ENCODE measurements around the gene PPP1R12C. TPM values are rescaled to one million over a fixed set of nuclear protein-coding genes. Genes with fewer than 3 reads are reported as not detected.
A peak's percentile ranks its signal among the peaks of the same experiment; 100 is the strongest.

Gene PPP1R12C
- total RNA-seq, 1 donor from 2014 or later = 68.7 TPM

DNA sequence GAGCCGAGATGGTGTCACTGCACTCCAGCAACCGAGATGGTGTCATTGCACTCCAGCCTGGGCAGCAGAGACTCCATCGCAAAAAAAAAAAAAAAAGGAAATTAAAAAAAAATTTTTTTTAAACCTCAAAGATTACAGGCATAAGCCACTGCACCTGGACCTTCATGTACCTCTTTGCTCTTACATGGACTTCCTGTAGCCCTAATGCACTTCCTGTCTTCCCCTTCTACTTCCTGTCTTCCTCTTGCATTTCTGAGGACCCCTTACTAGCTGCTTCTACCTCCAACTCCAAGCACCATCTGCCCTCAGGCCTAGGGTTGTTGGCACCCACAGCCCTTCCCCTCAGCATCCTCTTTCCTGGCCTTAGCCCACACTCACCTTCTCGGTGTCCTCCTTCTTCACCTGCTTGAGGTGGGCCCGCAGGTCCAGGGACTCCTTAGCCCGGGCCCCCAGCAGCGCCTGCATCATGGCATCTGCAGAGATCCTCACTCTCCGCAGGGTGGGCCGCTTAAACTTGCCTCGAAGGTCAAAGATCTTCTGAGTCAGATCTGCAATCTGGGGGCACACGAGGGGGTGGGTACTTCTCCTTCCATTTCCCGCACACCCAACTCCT lies 36.3 kb upstream of the PPP1R12C start:
- TF ChIP-seq, protein P1, sequence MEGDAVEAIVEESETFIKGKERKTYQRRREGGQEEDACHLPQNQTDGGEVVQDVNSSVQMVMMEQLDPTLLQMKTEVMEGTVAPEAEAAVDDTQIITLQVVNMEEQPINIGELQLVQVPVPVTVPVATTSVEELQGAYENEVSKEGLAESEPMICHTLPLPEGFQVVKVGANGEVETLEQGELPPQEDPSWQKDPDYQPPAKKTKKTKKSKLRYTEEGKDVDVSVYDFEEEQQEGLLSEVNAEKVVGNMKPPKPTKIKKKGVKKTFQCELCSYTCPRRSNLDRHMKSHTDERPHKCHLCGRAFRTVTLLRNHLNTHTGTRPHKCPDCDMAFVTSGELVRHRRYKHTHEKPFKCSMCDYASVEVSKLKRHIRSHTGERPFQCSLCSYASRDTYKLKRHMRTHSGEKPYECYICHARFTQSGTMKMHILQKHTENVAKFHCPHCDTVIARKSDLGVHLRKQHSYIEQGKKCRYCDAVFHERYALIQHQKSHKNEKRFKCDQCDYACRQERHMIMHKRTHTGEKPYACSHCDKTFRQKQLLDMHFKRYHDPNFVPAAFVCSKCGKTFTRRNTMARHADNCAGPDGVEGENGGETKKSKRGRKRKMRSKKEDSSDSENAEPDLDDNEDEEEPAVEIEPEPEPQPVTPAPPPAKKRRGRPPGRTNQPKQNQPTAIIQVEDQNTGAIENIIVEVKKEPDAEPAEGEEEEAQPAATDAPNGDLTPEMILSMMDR (conservative IDR thresholded peaks at IDR 0.05; ENCODE audit: low read depth, low read length) = no peak
- H3K4me3 ChIP-seq (ENCODE audit: low read depth, low read length) = no peak overlapping the region
- DNase-seq (ENCODE audit: low read depth) = no peak

DNA sequence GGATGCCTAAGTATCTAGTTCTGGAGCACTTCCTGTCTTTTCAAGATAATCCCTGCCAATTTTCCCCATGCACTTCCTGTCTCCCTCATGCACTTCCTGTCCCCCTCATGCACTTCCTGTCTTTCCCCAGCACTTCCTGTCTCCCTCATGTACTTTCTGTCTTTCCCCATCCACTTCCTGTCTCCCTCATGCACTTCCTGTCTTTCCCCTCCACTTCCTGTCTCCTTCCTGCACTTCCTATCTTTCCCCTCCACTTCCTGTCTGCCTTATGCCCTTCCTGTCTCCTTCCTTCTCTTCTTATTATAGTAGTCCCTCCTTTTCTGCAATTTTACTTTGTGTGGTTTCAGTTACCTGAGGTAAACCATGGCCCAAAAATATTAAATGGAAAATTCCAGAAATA lies 34.6 kb upstream of the PPP1R12C start:
- TF ChIP-seq, protein P1 (conservative IDR thresholded peaks at IDR 0.05; ENCODE audit: low read depth, low read length) = no peak
- H3K4me3 ChIP-seq (ENCODE audit: low read depth, low read length) = no peak overlapping the region
- no peak for DNase-seq (ENCODE audit: low read depth)

DNA sequence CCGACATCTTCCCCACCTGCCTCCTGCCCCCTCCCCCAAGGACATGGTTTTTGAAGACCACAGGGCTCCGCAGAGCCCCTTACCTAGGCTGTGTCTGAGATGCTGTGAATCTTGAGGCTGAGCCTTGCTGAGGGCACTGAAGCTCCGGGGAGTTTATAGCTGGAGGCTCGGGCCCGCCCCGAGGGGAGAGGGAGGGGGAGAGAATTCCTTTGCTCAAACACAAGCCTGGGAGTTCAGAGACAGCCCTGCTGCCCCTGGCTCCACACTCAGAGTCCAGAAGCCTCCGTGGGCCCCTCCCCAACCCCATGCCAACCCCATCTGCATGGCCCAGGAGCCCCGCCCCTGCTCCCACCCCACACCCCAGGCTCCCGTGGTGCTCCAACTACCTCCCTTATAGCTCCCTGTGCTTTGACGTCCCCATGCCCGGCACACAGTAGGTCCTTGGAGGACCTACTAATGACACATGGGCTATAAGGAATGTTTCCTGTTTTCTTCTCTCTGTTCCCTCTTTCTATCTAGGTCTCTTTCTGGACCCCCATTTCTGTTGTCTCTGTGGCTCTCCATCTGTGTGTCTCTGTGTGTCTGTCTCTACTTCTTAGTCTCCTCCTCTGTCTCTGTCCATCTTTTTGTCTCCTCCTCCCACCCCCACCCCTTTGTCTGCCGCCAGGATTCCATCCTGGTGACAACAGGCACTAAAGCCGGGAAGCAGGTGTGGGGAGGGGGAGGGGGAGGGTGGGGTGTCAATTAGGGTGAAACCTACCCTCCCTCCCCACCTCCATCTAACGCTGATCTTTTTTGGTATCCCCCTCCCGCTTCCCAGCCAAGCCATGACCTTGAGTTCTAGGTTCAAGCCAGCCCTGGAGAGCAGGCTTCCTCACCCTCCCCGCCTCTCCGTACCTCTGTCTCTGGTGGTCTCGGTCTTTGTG lies 31.9 kb upstream of the PPP1R12C start, which contains the start of gene TNNT1:
Gene TNNT1 (minus strand): TSS at position 129 of the 926 bp plus-strand sequence. CDS start 2,049 bp downstream, outside the sequence.
- TF ChIP-seq, protein P1 (conservative IDR thresholded peaks at IDR 0.05; ENCODE audit: low read depth, low read length) = no peak
- no peak within 1 kb of the TSS for H3K4me3 ChIP-seq (ENCODE audit: low read depth, low read length)
- DNase-seq (ENCODE audit: low read depth) = no peak

DNA sequence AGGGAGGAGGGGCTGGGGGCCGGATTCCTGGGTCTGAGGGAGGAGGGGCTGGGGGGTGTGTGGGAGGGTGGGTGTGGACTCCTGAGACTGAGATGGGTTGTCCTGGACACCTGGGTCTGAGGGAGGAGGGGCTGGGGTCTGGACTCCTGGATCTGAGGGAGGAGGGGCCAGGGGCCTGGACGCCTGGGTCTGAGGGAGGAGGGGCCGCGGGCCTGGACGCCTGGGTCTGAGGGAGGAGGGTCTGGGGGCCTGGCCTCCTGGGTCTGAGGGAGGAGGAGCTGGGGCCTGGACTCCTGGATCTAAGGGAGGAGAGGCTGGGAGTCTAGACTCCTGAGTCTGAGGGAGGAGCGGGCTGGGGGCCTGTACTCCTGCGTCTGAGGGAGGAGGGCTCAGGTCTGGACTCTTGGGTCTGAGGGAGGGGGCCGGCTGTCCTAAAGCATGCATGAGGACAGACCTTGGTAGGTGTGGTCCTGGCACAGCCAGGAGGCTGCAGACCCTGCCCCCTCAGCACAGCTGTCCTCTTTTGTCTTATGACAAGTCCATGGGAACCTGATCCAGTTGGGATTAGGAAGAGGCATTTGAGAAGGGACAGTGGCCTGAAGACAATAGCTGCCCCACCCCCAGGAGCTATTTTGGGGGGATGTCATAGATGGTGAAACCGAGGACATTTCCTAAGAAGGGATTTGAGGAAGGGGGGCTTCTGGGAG lies 30.3 kb upstream of the PPP1R12C start:
- DNase-seq (ENCODE audit: low read depth) = no peak
- TF ChIP-seq, protein P1 (conservative IDR thresholded peaks at IDR 0.05; ENCODE audit: low read depth, low read length) = no peak
- no peak overlapping the region for H3K4me3 ChIP-seq (ENCODE audit: low read depth, low read length)

DNA sequence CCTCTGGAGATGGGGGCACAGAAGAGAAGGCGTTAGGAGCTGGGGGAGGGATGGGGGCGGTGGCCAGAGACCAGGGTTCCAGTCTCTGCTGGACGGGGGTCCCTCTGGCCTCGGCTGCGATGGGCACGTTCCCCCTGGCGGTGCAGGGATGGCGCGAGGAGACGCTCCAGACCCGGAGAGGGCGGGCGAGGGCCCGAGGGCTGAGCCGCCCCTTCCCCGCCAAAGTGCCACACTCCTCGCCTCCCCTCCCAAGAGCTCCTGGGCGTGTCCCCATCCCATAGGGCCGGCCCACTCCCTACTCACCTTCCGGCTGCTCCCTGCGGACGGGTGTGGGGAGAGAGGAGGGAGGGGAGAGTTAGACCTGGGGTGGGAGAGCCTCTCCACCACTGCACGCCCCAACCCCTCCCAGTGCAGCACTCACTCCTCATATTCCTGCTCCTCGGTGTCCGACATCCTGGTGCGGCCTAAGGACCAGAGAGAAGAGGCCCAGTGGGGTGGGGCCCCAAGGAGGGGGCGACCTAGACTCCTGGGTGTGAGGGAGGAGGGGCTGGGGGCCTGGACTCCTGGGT lies 29.4 kb upstream of the PPP1R12C start:
- TF ChIP-seq, protein P1 (conservative IDR thresholded peaks at IDR 0.05; ENCODE audit: low read depth, low read length) = no peak
- DNase-seq (ENCODE audit: low read depth) = no peak
- H3K4me3 ChIP-seq (ENCODE audit: low read depth, low read length) = no peak overlapping the region

DNA sequence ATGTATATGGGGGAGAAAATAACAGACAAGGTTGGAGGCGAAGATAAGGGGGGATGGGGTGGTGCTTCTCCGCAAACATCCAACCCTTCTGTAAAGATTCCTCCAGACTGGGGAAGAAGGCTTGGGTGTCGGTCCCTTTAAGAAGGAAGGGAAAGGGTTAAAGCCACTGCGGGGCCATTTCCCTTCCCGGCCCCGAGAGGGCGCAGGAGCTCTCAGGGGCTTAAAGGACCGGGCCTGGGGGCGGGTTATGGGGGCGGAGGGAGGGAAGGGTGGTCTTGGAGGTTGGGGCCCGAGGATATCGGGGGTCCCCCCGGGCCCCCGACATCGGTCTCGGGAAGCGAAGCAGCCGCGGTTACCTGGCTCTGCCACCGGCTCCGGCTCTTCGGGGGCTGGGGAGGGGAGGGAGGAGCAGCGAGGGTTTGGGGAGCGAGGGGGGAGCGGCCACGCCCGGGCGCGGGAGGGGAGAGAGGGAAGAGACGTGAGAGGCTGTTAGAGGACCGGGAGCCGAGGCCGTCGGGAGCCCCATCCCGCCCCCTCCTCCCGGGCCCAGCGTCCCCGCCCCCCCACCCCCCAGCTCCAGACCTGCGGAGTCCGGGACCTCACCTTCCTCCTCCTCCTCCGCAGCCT lies 28.8 kb upstream of the PPP1R12C start:
- peak overlapping the region; percentile 14 for H3K4me3 ChIP-seq (ENCODE audit: low read depth, low read length)
- DNase-seq (ENCODE audit: low read depth) = no peak

More for the DNA sequence above, 28.8 kb upstream of the PPP1R12C start:
- TF ChIP-seq, protein P1 (conservative IDR thresholded peaks at IDR 0.05; ENCODE audit: low read depth, low read length) = peak; percentile 51
